A673 (cell line): ENCODE results near the gene CDKAL1. TPM values are rescaled to one million over a fixed set of nuclear protein-coding genes. Genes with fewer than 3 reads are reported as not detected.

Source experiments
- BruUV-seq: library from RNA; stranded (reverse); fragments of 400-500 nt; replicated peaks from 2 replicates; lab custom pipeline; 2021; lab: Mats Ljungman, UMichigan
- CTCF ChIA-PET: fragments of 300-600 bp; sonication (Branson Sonifier 250); formaldehyde crosslinking; loops from one replicate; lab custom pipeline; 2022; ENCODE audit warnings: antibody characterized with exemption; lab: Charles Lee
- POLR2A ChIA-PET: fragments of 300-600 bp; sonication (Branson Sonifier 250); formaldehyde crosslinking; loops from one replicate; lab custom pipeline; 2022; ENCODE audit warnings: antibody characterized with exemption; ENCODE audit not compliant: low non-redundant PET; lab: Charles Lee
- DNase-seq: peaks from one replicate; pipeline ENCODE4 v3.0.0-alpha.2; 2015; ENCODE audit warnings: low spot score
- H3K27ac ChIP-seq: fragments of 200-600 bp; sonication (generic); 2 replicates; pipeline ENCODE4 v1.5.1; 2016; ENCODE audit warnings: mixed run types, low read depth, mild to moderate bottlenecking, mixed read lengths, antibody characterized with exemption, low read length; ENCODE audit not compliant: poor library complexity, severe bottlenecking
- H3K27me3 ChIP-seq: fragments of 200-600 bp; sonication (generic); replicated peaks from 2 replicates; pipeline ENCODE4 v1.6.1; 2017; ENCODE audit warnings: mixed run types, low read depth, mild to moderate bottlenecking, mixed read lengths, antibody characterized with exemption, low read length; ENCODE audit not compliant: insufficient read depth, poor library complexity
- H3K36me3 ChIP-seq: fragments of 200-600 bp; sonication (generic); 2 replicates; pipeline ENCODE4 v1.6.1; 2016; ENCODE audit warnings: mixed run types, mild to moderate bottlenecking, mixed read lengths, antibody characterized with exemption, low read length; ENCODE audit not compliant: insufficient read depth, poor library complexity, severe bottlenecking
- H3K4me1 ChIP-seq: fragments of 200-600 bp; sonication (generic); 2 replicates; pipeline ENCODE4 v1.6.1; 2017; ENCODE audit warnings: mixed run types, mild to moderate bottlenecking, mixed read lengths, antibody characterized with exemption, low read length; ENCODE audit not compliant: insufficient read depth, poor library complexity, severe bottlenecking
- H3K4me3 ChIP-seq: fragments of 200-600 bp; sonication (generic); 2 replicates; pipeline ENCODE4 v1.5.1; 2016; ENCODE audit warnings: low read depth, mixed run types, mild to moderate bottlenecking, mixed read lengths, low read length; ENCODE audit not compliant: poor library complexity, severe bottlenecking
- H3K9me3 ChIP-seq: fragments of 200-600 bp; sonication (generic); 2 replicates; pipeline ENCODE4 v1.6.1; 2016; ENCODE audit warnings: mixed run types, low read depth, mild to moderate bottlenecking, mixed read lengths, antibody characterized with exemption, low read length; ENCODE audit not compliant: poor library complexity, severe bottlenecking
- EZH2 ChIP-seq: fragments of 200-600 bp; sonication (generic); IDR thresholded peaks from 2 replicates; pipeline ENCODE4 v1.6.1; 2017; ENCODE audit warnings: borderline replicate concordance, low read depth, mild to moderate bottlenecking, mixed read lengths, antibody characterized with exemption, low read length; ENCODE audit not compliant: poor library complexity, severe bottlenecking
- intact Hi-C: fragments of 100-400 bp; cut with micrococcal nuclease; formaldehyde crosslinking; loops from one replicate; pipeline ENCODE4 v1.10.0; 2022; ENCODE audit not compliant: unreplicated experiment
- total RNA-seq: library from RNA; stranded (reverse); gene quantifications from 2 replicates; pipeline ENCODE4 v1.2.3, GENCODE V29; 2021
- TF ChIP-seq, protein P1 (sequence below): fragments of 300-800, 200-600 bp; sonication (generic); conservative IDR thresholded peaks from 2 replicates; pipeline ENCODE4 v1.5.1; 2017; ENCODE audit warnings: low read depth, mild to moderate bottlenecking, antibody characterized with exemption, low read length, moderate library complexity, mixed read lengths

The CDKAL1 gene
- total RNA-seq, 1 experiment from 2014 or later: 35.5 TPM

DNA sequence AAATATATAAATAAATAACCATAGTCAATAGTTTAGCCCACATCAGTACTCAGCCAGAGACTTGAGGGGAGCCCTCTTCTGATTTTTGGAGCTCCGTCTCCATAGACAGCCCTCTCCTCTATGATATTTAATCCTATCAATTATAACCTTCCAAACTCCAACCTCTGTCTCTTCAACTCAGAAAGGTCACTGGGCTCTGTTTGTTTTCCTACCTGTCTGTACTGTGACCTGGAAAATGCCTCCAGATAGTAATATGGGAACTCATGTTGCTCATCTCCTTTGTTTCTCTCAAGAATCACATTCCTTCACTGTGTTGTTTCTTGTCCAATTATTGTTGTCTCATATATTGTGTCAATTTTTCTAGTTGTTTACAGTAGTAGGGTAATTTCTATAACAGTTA is 409.7 kb downstream of the CDKAL1 start:
- H3K27me3 ChIP-seq: no peaks in the 10 kb centered on the region
- peaks cover 12% of the 10 kb centered on the region for H3K9me3 ChIP-seq
- H3K4me3 ChIP-seq: no peak overlapping the region
- intact Hi-C loops: no loop called here
- no peak for TF ChIP-seq EZH2
- H3K36me3 ChIP-seq: peaks cover 4% of the 10 kb centered on the region
- H3K4me1 ChIP-seq: peaks cover 23% of the 10 kb centered on the region
- CTCF ChIA-PET: no interaction called here
- H3K27ac ChIP-seq: no peak overlapping the region
- no peak for DNase-seq
- POLR2A ChIA-PET: no interaction called here
- no TSS peak for BruUV-seq

DNA sequence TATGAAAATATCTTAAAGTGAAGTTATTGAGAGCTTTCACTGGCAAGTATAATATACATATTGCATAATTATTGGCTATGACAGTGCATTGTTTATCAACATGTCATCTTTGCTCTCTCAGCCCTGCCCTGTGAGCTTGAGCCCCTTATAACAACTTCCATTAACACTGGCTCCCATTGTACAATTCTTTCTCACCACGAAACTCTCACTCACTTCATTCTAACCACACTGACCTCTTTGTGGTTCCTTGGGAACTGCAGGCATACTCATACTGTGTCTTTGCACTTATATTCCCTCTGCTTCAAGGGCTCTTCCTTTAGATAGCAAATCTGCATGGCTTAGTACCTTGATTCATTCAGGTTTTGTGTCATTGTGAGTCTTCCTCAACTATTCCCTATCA is 411.8 kb downstream of the CDKAL1 start:
- Histone ChIP-seq H3K36me3 (peaks cover 4% of the 10 kb centered on the region), H3K9me3 (peaks cover 12% of the 10 kb centered on the region), H3K4me3 (no peak overlapping the region), H3K27ac (no peak overlapping the region), H3K4me1 (peaks cover 21% of the 10 kb centered on the region), H3K27me3 (no peaks in the 10 kb centered on the region)
- intact Hi-C loops: no loop called here
- no TSS peak for BruUV-seq
- DNase-seq: peak; percentile 4
- ChIA-PET POLR2A (no interaction called here), CTCF (no interaction called here)
- TF ChIP-seq, protein P1, sequence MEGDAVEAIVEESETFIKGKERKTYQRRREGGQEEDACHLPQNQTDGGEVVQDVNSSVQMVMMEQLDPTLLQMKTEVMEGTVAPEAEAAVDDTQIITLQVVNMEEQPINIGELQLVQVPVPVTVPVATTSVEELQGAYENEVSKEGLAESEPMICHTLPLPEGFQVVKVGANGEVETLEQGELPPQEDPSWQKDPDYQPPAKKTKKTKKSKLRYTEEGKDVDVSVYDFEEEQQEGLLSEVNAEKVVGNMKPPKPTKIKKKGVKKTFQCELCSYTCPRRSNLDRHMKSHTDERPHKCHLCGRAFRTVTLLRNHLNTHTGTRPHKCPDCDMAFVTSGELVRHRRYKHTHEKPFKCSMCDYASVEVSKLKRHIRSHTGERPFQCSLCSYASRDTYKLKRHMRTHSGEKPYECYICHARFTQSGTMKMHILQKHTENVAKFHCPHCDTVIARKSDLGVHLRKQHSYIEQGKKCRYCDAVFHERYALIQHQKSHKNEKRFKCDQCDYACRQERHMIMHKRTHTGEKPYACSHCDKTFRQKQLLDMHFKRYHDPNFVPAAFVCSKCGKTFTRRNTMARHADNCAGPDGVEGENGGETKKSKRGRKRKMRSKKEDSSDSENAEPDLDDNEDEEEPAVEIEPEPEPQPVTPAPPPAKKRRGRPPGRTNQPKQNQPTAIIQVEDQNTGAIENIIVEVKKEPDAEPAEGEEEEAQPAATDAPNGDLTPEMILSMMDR: 0 out of 2 replicates have a peak, but pooled peaks have one; percentile 18
- TF ChIP-seq EZH2: no peak

DNA sequence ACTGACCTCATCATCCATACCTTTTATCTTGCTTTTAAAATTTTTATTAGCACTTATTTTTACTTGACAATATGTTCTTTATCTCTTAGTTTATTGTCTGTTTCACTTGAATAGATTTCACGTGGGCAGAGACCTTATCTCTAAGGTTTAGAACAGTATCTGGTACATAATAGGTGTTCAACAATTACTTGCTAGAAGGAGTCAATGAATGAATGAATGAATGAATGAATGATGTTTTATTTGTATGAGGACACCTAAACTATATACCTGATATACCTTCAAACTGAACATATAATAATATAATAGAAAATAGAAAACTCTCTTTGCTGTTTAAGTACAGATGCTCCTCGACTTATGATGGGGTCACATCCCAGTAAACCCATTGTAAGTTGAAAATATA is 412.6 kb downstream of the CDKAL1 start:
- no peak overlapping the region for H3K27ac ChIP-seq
- DNase-seq: no peak
- no peaks in the 10 kb centered on the region for H3K27me3 ChIP-seq
- H3K36me3 ChIP-seq: peaks cover 4% of the 10 kb centered on the region
- no peak overlapping the region for H3K4me3 ChIP-seq
- TF ChIP-seq EZH2: no peak
- TF ChIP-seq, protein P1: no peak
- ChIA-PET POLR2A (no interaction called here), CTCF (no interaction called here)
- peaks cover 12% of the 10 kb centered on the region for H3K9me3 ChIP-seq
- H3K4me1 ChIP-seq: peaks cover 17% of the 10 kb centered on the region
- no TSS peak for BruUV-seq
- intact Hi-C loops: no loop called here

GRCh38 chr6:20947977-20948376 is 413.7 kb downstream of the CDKAL1 start:
- Histone ChIP-seq H3K27ac (peak overlapping the region; percentile 4), H3K27me3 (no peaks in the 10 kb centered on the region), H3K4me3 (no peak overlapping the region), H3K4me1 (peaks cover 25% of the 10 kb centered on the region), H3K9me3 (peaks cover 10% of the 10 kb centered on the region), H3K36me3 (peaks cover 4% of the 10 kb centered on the region)
- BruUV-seq: no TSS peak
- ChIA-PET CTCF (no interaction called here), POLR2A (no interaction called here)
- TF ChIP-seq EZH2: no peak
- TF ChIP-seq, protein P1: no peak
- intact Hi-C loops: no loop called here
- no peak for DNase-seq
